SKM-1 treated with dmso at 0.1 percent for 144 hours (cell line): ENCODE data around the gene PPARA.
A peak's percentile ranks its signal among the peaks of the same experiment; 100 is the strongest.
"Not testable (repeated sequence)": the region's sequence is repeated elsewhere in the genome, so short reads cannot be mapped to it uniquely, and the experiment has no call there.

Experiments used
- DNase-seq: peaks from one replicate; lab custom pipeline; 2025; ENCODE audit not compliant: unreplicated experiment; lab: John Stamatoyannopoulos, UW

The PPARA gene

DNA sequence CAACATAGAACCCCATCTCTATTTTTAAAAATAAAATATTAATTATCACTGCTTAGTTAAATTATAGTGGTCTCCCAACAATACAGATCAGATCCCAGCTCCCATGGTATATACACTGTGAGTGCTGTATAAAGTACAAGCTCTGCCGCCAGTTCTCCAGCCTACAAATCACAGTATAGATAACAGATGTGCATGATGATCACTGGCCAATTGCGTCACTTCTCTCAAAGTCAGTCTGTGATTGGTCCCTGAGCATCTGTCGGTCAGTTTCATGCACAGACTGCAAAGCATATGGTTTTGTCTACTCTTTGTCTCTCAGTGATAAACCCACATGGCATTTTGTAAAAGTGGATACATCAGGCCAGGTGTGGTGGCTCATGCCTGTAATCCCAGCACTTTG is 15.7 kb downstream of the PPARA start:
- DNase-seq, result no peak

DNA sequence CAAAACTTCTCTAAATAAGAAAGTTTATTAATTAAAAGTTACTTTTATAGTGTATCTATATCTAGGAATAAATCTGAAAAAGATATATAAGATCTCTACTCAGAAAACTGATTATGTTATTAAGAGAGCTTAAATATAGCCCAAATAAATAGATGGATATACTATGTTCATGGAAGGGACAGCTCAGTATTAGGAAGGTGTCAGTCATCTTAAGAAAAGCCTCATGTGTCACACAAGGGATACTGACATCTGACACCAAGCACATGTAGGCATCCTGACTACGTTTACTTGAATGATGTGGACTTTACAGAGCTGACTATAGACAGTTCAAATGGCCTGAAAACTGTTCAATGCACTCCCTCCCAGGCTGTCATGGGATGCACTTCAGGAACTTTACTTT is 19.3 kb downstream of the PPARA start:
- DNase-seq, result no peak

- DNase-seq, result no peak
Observed at GRCh38 chr22:46171940-46172339, 21.6 kb downstream of the PPARA start.

DNA sequence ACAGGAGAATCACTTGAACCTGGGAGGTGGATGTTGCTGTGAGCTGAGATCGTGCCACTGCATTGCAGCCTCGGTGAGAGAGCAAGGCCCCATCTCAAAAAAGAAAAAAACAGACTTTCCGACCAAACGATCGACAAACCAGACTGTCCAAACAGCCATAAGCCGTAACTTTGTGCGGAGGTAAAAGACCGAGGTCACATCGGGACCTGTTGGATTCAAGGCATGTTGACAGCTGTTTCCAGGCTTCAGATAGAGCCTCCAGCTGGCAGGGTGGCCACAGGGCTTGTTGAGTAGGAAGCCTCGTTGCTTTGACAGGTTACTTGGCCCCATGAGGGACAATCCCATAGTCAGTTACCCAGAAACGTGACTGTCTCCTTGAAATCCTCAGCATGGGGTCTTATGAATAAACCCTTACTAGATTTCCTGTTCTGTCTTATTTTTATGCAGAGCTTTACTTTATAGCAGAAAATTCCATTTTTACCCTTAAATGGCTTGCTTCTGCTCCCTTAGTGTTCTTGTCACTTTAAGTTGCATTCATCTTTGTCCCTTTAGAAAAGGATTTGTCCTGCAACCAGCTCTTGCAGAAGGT is 22.3 kb downstream of the PPARA start:
- no peak for DNase-seq

- no peak for DNase-seq
Observed at GRCh38 chr22:46173152-46173551, 22.8 kb downstream of the PPARA start.

DNA sequence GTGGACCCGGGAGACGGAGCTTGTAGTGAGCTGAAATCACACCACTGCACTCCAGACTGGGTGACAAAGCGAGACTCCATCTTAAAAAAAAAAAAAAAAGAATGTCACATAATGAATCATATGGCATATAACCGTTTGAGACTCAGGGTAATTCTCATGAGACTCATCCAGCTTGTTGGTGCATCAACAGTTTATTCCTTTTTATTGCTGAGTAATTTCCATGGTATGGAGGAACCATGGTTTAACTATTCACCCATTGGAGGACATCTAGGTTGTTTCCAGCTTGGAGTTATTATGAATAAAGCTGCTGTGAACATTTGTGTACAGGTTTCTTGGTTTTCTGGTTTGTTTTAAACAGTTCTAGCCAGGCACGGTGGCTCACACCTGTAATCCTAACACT is 25.3 kb downstream of the PPARA start:
- DNase-seq, result no peak

GRCh38 chr22:46176508-46177003 is 26.2 kb downstream of the PPARA start:
- no peak for DNase-seq

DNA sequence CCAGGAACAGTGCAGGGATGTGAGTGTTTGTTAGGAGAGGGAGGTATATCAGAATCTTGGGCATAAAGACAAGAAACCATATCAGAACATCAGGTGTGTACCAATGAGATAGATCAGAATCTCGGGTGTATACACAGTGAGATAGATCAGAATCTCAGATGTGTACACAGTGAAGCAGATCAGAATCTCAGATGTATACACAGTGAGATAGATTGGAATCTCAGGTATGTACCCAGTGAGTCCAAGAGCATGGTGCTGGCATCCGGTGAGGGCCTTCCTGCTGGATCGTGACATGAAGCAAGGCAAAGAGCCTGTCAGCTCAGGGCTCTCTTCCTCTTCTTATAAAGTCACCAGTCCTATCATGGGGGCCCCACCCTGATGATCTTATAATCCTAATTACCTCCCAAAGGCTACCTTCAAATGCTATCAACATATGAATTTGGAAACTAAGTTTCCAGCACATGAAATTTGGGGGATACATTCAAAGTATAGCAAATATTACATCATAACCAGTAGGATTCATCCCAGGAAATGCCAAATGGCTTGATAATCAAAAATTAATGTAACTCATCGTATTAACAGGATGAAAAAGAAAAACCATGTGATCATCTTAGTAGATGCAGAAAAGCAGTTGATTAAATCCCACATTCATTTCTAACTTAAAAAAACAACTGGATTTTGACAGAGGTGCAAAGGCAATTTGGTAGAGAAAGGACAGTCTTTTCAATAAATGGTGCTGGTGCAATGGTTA is 28.6 kb downstream of the PPARA start:
- DNase-seq, result no peak

DNA sequence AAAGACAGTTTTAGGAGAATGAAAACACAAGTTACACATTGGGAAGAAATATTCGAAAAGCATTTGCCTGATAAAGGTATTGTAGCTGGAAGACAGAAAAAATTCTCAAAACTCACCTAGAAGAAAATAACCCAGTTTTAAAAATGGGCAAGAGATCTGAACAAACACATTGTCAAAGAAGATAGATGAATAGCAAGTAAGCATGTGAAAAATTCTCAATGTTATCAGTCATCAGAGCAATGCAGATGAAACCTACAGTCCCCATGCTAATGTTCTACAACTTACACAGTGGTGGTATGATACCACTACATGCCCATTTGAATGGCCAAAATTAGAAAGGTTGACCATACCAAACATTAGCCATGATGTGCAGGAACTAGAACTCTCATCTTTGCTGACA is 29.4 kb downstream of the PPARA start:
- DNase-seq, result no peak

DNA sequence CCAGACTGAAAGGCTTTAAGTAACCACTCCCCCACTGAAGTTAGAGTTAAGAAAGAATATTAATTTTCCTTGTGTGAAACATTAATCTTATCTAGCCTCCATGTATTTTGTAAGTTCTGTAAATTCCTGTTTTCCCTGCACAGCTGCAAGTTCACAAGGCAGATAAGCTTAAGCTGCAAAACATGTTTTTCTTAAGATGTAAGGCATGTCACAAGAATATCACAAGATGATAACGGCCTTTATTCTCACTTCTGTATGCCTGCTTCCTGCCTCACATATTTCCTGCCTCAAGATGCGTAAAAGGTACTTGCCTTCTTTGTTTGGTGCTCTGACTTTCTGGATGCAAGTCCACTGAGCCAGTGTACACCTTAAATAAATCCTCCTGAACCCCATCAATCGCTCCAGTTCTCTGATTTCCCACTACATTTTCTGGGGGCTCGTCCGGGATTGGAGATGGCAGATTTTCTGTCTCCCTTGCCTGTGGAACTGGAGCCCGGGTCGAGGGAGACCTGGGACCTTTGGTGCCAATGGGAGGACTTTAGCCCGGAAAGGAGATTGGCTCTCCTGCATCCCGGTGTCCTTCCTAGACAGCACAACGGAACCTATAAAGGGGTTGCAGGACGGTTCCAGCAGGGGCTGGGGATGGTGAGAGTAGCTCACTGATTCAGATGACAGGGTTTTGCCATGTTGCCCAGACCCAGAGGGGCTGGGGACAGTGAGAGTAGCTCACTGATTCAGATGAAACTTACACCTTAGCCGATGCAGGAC is 30.2 kb downstream of the PPARA start:
- no peak for DNase-seq

DNA sequence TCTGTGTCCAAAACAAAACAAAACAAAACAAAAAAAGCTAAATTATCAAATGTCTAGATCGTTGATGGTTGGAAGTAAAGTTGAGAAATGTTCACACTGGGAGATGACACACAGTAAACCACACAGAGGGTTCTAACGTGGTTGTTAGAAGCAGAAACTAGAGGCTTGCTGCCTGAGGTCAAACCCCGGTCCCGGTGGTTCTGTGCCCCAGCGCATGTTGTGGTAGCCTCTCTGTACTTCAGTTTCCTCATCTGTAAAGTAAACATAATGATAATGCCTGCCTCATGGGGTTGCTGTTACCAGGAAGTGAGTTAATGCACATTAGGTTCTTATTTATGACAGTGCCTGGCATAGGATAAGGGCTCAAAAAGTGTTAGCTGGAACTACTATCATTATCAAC is 33.4 kb downstream of the PPARA start:
- DNase-seq, result peak; percentile 44

GRCh38 chr22:46185283-46185682 is 35.0 kb downstream of the PPARA start:
- DNase-seq, result peak; percentile 72

GRCh38 chr22:46187862-46188261 is 37.5 kb downstream of the PPARA start:
- no peak for DNase-seq

DNA sequence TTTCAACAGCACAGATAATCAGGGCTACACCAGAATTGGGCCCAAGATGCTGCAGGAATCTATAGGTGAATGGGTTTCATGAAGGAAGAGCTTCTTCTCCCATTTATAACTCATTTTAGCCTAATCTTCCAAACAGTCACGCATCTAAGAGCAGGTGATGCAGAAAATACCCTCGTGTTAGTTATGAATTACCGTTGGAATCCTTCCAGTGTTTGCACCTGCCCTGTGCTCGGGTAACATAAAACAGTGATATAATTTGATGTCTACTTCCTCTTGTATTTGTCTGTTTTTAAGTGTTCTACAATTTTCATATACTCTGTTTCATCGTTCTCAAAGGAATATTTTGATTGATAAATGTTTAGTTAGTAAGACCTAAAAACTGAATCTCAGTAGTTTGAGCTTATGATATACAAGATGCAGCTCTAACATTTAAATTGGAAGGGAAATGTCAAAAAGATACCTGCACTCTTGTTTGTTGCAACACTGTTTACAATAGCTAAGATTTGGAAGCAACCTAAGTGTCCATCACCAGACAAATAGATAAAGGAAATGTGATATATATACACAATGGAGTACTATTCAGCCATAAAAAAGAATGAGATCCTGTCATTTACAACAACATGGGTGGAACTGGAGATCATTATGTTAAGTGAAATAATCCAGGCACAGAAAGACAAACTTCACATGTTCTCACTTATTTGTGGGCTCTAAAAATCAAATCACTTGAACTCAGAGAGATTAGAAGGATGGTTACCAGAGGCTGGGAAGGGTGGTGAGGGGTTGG is 42.1 kb downstream of the PPARA start:
- DNase-seq, result no peak

DNA sequence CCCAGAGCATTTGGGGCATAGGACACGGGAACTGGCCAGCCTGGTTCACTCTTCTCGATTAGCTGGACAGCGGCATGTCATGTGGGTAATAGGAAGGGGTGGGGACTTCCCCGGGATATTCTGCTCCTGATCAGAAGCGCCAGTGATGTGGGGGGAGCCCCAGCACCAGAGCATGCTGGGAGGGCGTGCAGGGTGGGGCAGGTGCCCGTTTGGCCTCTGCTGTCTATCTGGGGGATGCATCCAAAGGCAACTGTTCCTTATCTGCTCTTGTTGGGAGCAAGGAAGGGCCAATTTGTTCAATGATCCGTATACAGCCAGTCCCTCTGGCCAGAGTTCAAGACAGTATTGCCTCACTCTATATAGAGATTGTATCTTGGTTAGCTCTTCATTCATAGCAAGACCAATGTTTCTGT is 43.6 kb downstream of the PPARA start:
- DNase-seq, result no peak

- no peak for DNase-seq
Observed at GRCh38 chr22:46195487-46196165, 45.3 kb downstream of the PPARA start.

GRCh38 chr22:46196278-46196677 is 46.0 kb downstream of the PPARA start:
- no peak for DNase-seq

- DNase-seq, result no peak
Observed at GRCh38 chr22:46198274-46198673, 47.9 kb downstream of the PPARA start.

GRCh38 chr22:46198806-46199205 is 48.5 kb downstream of the PPARA start:
- DNase-seq, result not testable (repeated sequence)

GRCh38 chr22:46201059-46201757 is 50.9 kb downstream of the PPARA start:
- no peak for DNase-seq
